ENCODE results near the gene VPS16.

Gene VPS16

GRCh38 chr20:2835331-2835796 lies 5.2 kb upstream of the VPS16 start:
- Histone ChIP-seq H3K27me3 (replicated peaks) (no peaks in the 10 kb centered on the region), H3K36me3 (replicated peaks) (peaks cover 2% of the 10 kb centered on the region), H3K27ac (no peak overlapping the region), H3K4me3 (ENCODE audit: low read depth, low read length) (no peak overlapping the region)
- in situ Hi-C loops (cut with HindIII; ENCODE audit: low pct_ligation_motif_present, low sequenced_read_pairs), result no loop called here
- DNase-seq, result no peak
- TF ChIP-seq CTCF (IDR thresholded peaks at IDR 0.05; ENCODE audit: low read depth, low read length, missing control alignments), result no peak

GRCh38 chr20:2836035-2836434 lies 4.5 kb upstream of the VPS16 start:
- Histone ChIP-seq H3K27ac (no peak overlapping the region), H3K27me3 (replicated peaks) (no peaks in the 10 kb centered on the region), H3K4me3 (ENCODE audit: low read depth, low read length) (no peak overlapping the region), H3K36me3 (replicated peaks) (peaks cover 2% of the 10 kb centered on the region)
- no peak for TF ChIP-seq CTCF (IDR thresholded peaks at IDR 0.05; ENCODE audit: low read depth, low read length, missing control alignments)
- in situ Hi-C loops (cut with HindIII; ENCODE audit: low pct_ligation_motif_present, low sequenced_read_pairs), result no loop called here
- no peak for DNase-seq

- in situ Hi-C loops (cut with HindIII; ENCODE audit: low pct_ligation_motif_present, low sequenced_read_pairs), result no loop called here
- Histone ChIP-seq H3K4me3 (ENCODE audit: low read depth, low read length) (no peak overlapping the region), H3K27me3 (replicated peaks) (no peaks in the 10 kb centered on the region), H3K27ac (no peak overlapping the region), H3K36me3 (replicated peaks) (peaks cover 2% of the 10 kb centered on the region)
- TF ChIP-seq CTCF (IDR thresholded peaks at IDR 0.05; ENCODE audit: low read depth, low read length, missing control alignments), result no peak
- DNase-seq, result no peak
Measured at GRCh38 chr20:2837221-2837960, 3.2 kb upstream of the VPS16 start.

- no peak for TF ChIP-seq CTCF (IDR thresholded peaks at IDR 0.05; ENCODE audit: low read depth, low read length, missing control alignments)
- Histone ChIP-seq H3K4me3 (ENCODE audit: low read depth, low read length) (no peak overlapping the region), H3K36me3 (replicated peaks) (peaks cover 2% of the 10 kb centered on the region), H3K27me3 (replicated peaks) (no peaks in the 10 kb centered on the region), H3K27ac (no peak overlapping the region)
- DNase-seq, result no peak
- in situ Hi-C loops (cut with HindIII; ENCODE audit: low pct_ligation_motif_present, low sequenced_read_pairs), result no loop called here
Measured at GRCh38 chr20:2838170-2838797, 2.3 kb upstream of the VPS16 start.

GRCh38 chr20:2838847-2839671 lies 1.5 kb upstream of the VPS16 start:
- Histone ChIP-seq H3K27me3 (replicated peaks) (no peaks in the 10 kb centered on the region), H3K27ac (no peak overlapping the region), H3K36me3 (replicated peaks) (peaks cover 2% of the 10 kb centered on the region), H3K4me3 (ENCODE audit: low read depth, low read length) (no peak overlapping the region)
- DNase-seq, result no peak
- TF ChIP-seq CTCF (IDR thresholded peaks at IDR 0.05; ENCODE audit: low read depth, low read length, missing control alignments), result no peak
- in situ Hi-C loops (cut with HindIII; ENCODE audit: low pct_ligation_motif_present, low sequenced_read_pairs), result no loop called here

Measured in brain microvascular endothelial cell (primary cell).